K562 (cell line): ENCODE data around the gene CENPB. TPM values are rescaled to one million over a fixed set of nuclear protein-coding genes. Genes with fewer than 3 reads are reported as not detected.

Experiments
- ATAC-seq: fragments of 200-7000 bp; cut with Tn5 transposase; 3 replicates; pipeline ENCODE4 v1.9.1; 2020; ENCODE audit warnings: moderate library complexity
- BruUV-seq: library from RNA; stranded (reverse); fragments of 400-500 nt; replicated peaks from 2 replicates; lab custom pipeline; 2021; lab: Mats Ljungman, UMichigan
- CTCF ChIA-PET: fragments of 300-600 bp; formaldehyde crosslinking; extraction: SDS; loops from one replicate; lab custom pipeline; 2021; ENCODE audit warnings: low intra/inter-chr PET ratio; lab: Yijun Ruan, JAX
- POLR2A ChIA-PET: fragments of 300-600, 350-650 bp; sonication (Branson Sonifier 250); formaldehyde crosslinking; extraction: SDS; loops from one replicate; lab custom pipeline; 2021; ENCODE audit warnings: antibody characterized with exemption, inconsistent platforms; lab: Yijun Ruan, JAX
- DNase-seq, 4 experiments: peaks; one replicate each; pipeline versions ENCODE4 v3.0.0 to v3.0.0-alpha.2; 2011 to 2018; ENCODE audit warnings: low spot score in 3 of 4, mixed read lengths in 3 of 4; ENCODE audit errors: extremely low read depth in 1 of 4
- FAIRE-seq: peaks from 2 replicates; lab custom pipeline; 2011; peaks lifted over from hg19 to GRCh38; lab: Jason Lieb, UNC
- H2AFZ ChIP-seq: 2 replicates; pipeline ENCODE4 v1.6.0; 2011; ENCODE audit warnings: low read depth, low read length, control low read depth, inconsistent platforms
- H3K27ac ChIP-seq: fragments of 200-600 bp; 3 replicates; pipeline ENCODE4 v1.8.0; 2011; ENCODE audit warnings: low read depth, mild to moderate bottlenecking, control low read depth, inconsistent platforms, low read length, moderate library complexity, mixed read lengths; ENCODE audit errors: extremely low read depth
- H3K27me3 ChIP-seq, 2 experiments: fragments of 300-600 bp in 1 of 2; 2 replicates in 1 of 2; 3 replicates in 1 of 2; pipeline versions ENCODE4 v1.6.0 to v1.8.0; 2011; ENCODE audit warnings: inconsistent platforms in 2 of 2, low read length in 2 of 2, mild to moderate bottlenecking in 1 of 2, mixed read lengths in 1 of 2, moderate library complexity in 1 of 2; ENCODE audit not compliant: control insufficient read depth in 2 of 2, insufficient read depth in 2 of 2
- H3K36me3 ChIP-seq: fragments of 300-600 bp; 3 replicates; pipeline ENCODE4 v1.8.0; 2011; ENCODE audit warnings: mild to moderate bottlenecking, low read length, inconsistent platforms; ENCODE audit not compliant: control insufficient read depth, insufficient read depth
- H3K4me1 ChIP-seq, 2 experiments: fragments of 200-600 bp in 1 of 2; replicated peaks in 1 of 2; 2 replicates in 1 of 2; 3 replicates in 1 of 2; pipeline versions ENCODE4 v1.5.1 to v1.8.0; 2011; ENCODE audit warnings: inconsistent platforms in 2 of 2, low read length in 2 of 2, mild to moderate bottlenecking in 1 of 2, mixed read lengths in 1 of 2, moderate library complexity in 1 of 2; ENCODE audit not compliant: control insufficient read depth in 2 of 2, insufficient read depth in 2 of 2
- H3K4me2 ChIP-seq: 2 replicates; pipeline ENCODE4 v1.6.1; 2011; ENCODE audit warnings: low read length, control low read depth, inconsistent platforms, mixed read lengths; ENCODE audit not compliant: insufficient read depth
- H3K4me3 ChIP-seq: fragments of 200-600 bp; sonication (generic), shearing (Covaris generic); 2 replicates; pipeline ENCODE4 v1.5.1; 2016; ENCODE audit warnings: control low read depth, inconsistent platforms
- H3K79me2 ChIP-seq: fragments of 200-600 bp; 3 replicates; pipeline ENCODE4 v1.8.0; 2011; ENCODE audit warnings: low read length, inconsistent platforms; ENCODE audit not compliant: control insufficient read depth, insufficient read depth
- H3K9ac ChIP-seq, 2 experiments: 2 replicates each; pipeline versions ENCODE4 v1.6.0 to v1.6.1; 2011; ENCODE audit warnings: low read depth in 2 of 2, low read length in 2 of 2, control low read depth in 1 of 2, inconsistent platforms in 1 of 2, mild to moderate bottlenecking in 1 of 2, mixed read lengths in 1 of 2; ENCODE audit not compliant: insufficient read depth in 1 of 2
- H3K9me1 ChIP-seq: one replicate; pipeline ENCODE4 v1.6.0; 2011; ENCODE audit warnings: inconsistent platforms, mild to moderate bottlenecking, low read length, moderate library complexity; ENCODE audit not compliant: control insufficient read depth, insufficient read depth
- H3K9me3 ChIP-seq: replicated peaks from 2 replicates; pipeline ENCODE4 v1.5.1; 2011; ENCODE audit warnings: low read depth, low read length, inconsistent platforms; ENCODE audit not compliant: control insufficient read depth, insufficient read depth
- H4K20me1 ChIP-seq: replicated peaks from 2 replicates; pipeline ENCODE4 v1.6.1; 2011; ENCODE audit warnings: low read length, inconsistent platforms, mixed read lengths; ENCODE audit not compliant: control insufficient read depth, insufficient read depth
- CC2D1A ChIP-seq: fragments of 450-650 bp; IDR thresholded peaks from 2 replicates; pipeline ENCODE4 v1.6.1; 2017; ENCODE audit warnings: mild to moderate bottlenecking
- FIP1L1 ChIP-seq: fragments of 200-400 bp; formaldehyde crosslinking; IDR thresholded peaks from 2 replicates; pipeline ENCODE4 v1.6.1; 2018; ENCODE audit warnings: mild to moderate bottlenecking, low read depth, low read length; ENCODE audit not compliant: poor library complexity, severe bottlenecking
- HDGF ChIP-seq: fragments of 450-650 bp; IDR thresholded peaks from 2 replicates; pipeline ENCODE4 v1.6.1; 2016
- HEY1 ChIP-seq: fragments of 250-450 bp; sonication (Bioruptor Pico); IDR thresholded peaks from 2 replicates; pipeline ENCODE4 v1.5.0; 2020; ENCODE audit warnings: mild to moderate bottlenecking, moderate library complexity, borderline replicate concordance
- POLR2AphosphoS2 ChIP-seq: IDR thresholded peaks from 2 replicates; pipeline ENCODE4 v1.6.1; 2012; ENCODE audit warnings: low read length, improper control_type of control experiment
- SRF ChIP-seq, 2 experiments: fragments of 250-450, 450-650 bp in 1 of 2; sonication (Bioruptor Pico) in 1 of 2; sonication (generic) in 1 of 2; formaldehyde crosslinking; IDR thresholded peaks; 2 replicates each; pipeline versions ENCODE4 v1.5.0 to v1.5.1; 2020 to 2022; ENCODE audit warnings: mild to moderate bottlenecking in 1 of 2, missing genetic modification reagents in 1 of 2
- ZNF121 ChIP-seq: sonication (generic); formaldehyde crosslinking; conservative IDR thresholded peaks from 2 replicates; pipeline ENCODE4 v1.8.0; 2022; ENCODE audit warnings: missing genetic modification reagents
- WGBS: fragments of 100-300 bp; shearing (Covaris generic); methylation state at CpG from one replicate; pipeline ENCODE4 v1.1.6; 2016; ENCODE audit warnings: low coverage, mixed read lengths; ENCODE audit not compliant: insufficient coverage; ENCODE audit errors: missing lambda C conversion rate; 5-methylcytosine and 5-hydroxymethylcytosine counted together
- in situ Hi-C: fragments of 300-500 bp; cut with MboI; formaldehyde crosslinking; loops from 4 replicates; pipeline ENCODE4 v1.15.0; 2018; ENCODE audit warnings: inconsistent platforms, mixed read lengths
- intact Hi-C: fragments of 100-400 bp; cut with micrococcal nuclease; formaldehyde crosslinking; loops from 2 replicates; pipeline ENCODE4 v1.14.2; 2022
- polyA plus RNA-seq, 8 experiments: library from polyadenylated mRNA; depleted of rRNA in 4 of 8; stranded (reverse) in 5 of 8; unstranded in 3 of 8; fragments of >200 nt; fragmentation: Nextera tagmentation in 2 of 8; fragmentation: Illumina TruSeq in 1 of 8; extraction: Ambion mirVana in 2 of 8; extraction: Trizol in 1 of 8; gene quantifications; 2 replicates each; pipeline versions ENCODE4 v1.2.1 to v1.2.3, GENCODE V29; 2011 to 2014; ENCODE audit warnings: inconsistent platforms in 1 of 8, missing spikeins in 1 of 8
- total RNA-seq, 7 experiments: library from RNA; depleted of rRNA in 6 of 7; stranded (reverse); fragments of >200 nt in 6 of 7; fragmentation: Illumina TruSeq in 2 of 7; extraction: Trizol in 2 of 7; gene quantifications; 2 replicates each; pipeline versions ENCODE4 v1.2.1 to v1.2.3, GENCODE V29; 2011 to 2021; ENCODE audit warnings: low replicate concordance in 1 of 7
- TF ChIP-seq, protein P1 (sequence below): fragments of 450-650 bp; formaldehyde crosslinking; IDR thresholded peaks from 2 replicates; pipeline ENCODE4 v1.4.0; 2022; ENCODE audit warnings: missing genetic modification characterization

The CENPB gene
- total and polyA plus RNA-seq, 9 of the 15 experiments (the other 6 are each of a cell fraction or from before 2014, with no cell fraction given) = 0.17 to 70.8 (median 24.9) TPM

DNA sequence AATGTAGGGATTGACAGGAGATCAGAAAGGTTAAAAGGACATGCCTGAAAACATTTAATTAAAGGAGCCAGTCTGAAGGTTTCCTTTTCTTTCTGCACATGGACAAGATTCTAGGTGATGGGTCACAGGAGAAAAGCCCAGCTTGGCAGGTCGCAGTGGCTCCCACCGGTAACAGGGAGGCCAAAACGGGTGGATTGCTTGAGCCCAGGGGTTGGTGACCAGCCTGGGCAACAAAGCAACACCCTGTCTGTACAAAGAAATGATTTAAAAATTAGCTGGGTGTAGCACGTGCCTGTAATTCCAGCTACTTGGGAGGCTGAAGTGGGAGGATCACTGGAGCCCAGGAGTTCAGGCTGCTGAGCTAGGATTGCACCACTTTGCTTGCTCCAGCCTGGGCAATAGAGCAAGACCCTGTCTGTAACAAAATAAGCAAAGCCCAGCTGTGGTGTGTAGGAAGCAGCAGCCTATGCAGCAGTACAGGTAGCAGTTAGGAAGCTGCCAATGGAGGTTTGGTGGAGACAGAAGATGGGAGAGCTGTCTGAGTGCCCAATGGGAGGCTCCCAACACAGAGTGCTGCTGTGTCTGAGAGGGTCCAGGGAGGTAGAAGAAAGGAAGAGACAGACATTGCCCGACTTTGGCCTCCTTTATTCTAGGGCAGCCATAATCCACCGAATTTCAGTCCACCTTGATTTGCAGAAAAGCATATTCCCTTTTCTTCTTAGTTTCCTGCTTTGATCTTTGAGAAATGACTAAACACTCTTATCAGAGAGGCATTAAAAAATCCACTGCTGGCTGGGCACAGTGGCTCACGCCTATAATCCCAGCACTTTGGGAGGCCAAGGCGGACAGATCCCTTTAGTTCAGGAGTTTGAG lies 26.7 kb upstream of the CENPB start:
- BruUV-seq = no TSS peak

More for the DNA sequence above, 26.7 kb upstream of the CENPB start:
- Histone ChIP-seq H3K9ac (no peak overlapping the region), H3K4me2 (no peak overlapping the region), H3K9me3 (no peaks in the 10 kb centered on the region), H4K20me1 (no peaks in the 10 kb centered on the region), H3K27ac (no peak overlapping the region), H3K9me1 (no peaks in the 10 kb centered on the region), H3K27me3 (no peaks in the 10 kb centered on the region), H3K4me3 (no peak overlapping the region), H2AFZ (no peak overlapping the region), H3K4me1 (peaks cover 10 to 14% of the 10 kb centered on the region in 2 experiments), H3K79me2 (no peaks in the 10 kb centered on the region), H3K36me3 (no peaks in the 10 kb centered on the region)
- no peak for DNase-seq
- TF ChIP-seq, protein P1, sequence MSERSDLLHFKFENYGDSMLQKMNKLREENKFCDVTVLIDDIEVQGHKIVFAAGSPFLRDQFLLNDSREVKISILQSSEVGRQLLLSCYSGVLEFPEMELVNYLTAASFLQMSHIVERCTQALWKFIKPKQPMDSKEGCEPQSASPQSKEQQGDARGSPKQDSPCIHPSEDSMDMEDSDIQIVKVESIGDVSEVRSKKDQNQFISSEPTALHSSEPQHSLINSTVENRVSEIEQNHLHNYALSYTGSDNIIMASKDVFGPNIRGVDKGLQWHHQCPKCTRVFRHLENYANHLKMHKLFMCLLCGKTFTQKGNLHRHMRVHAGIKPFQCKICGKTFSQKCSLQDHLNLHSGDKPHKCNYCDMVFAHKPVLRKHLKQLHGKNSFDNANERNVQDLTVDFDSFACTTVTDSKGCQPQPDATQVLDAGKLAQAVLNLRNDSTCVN = no peak
- TF ChIP-seq CC2D1A (no peak), ZNF121 (CRISPR knock-in tag) (peak; percentile 73), HDGF (no peak), POLR2AphosphoS2 (no peak), SRF (CRISPR knock-in tag; IDR thresholded peaks at IDR 0.05) (peak in 1 of 2 experiments; percentile 84; a peak in 1 of 4 replicates), FIP1L1 (no peak), HEY1 (CRISPR knock-in tag) (no peak)
- ChIA-PET POLR2A (interaction anchor here (0.5 to 0.6 kb wide), 3 partner anchors 8 to 77 kb away, joined by 3 read pairs; no protein-coding TSS in a partner anchor), CTCF (no interaction called here)
- in situ Hi-C loops (no loop called here), intact Hi-C loops (no loop called here)
- no peak for FAIRE-seq
- 47% methylated on average over 8 of the region's 8 CpGs for WGBS
- ATAC-seq = no peak
